ENCODE data around the gene TAAR9.
"Not testable (repeated sequence)": the region's sequence is repeated elsewhere in the genome, so short reads cannot be mapped to it uniquely, and the experiment has no call there.

Gene TAAR9

GRCh38 chr6:132534546-132534945 is 3.5 kb upstream of the TAAR9 start:
- not testable (repeated sequence) for H3K27ac Mint-ChIP-seq; H3K9me3 Mint-ChIP-seq; H3K4me1 Mint-ChIP-seq (ENCODE audit: low read depth); DNase-seq; H3K36me3 Mint-ChIP-seq (ENCODE audit: low read depth); H3K4me3 Mint-ChIP-seq
- H3K27me3 Mint-ChIP-seq, result peaks cover 13% of the 10 kb centered on the region

GRCh38 chr6:132537145-132537544 is 932 bp upstream of the TAAR9 start:
- H3K4me1 Mint-ChIP-seq (ENCODE audit: low read depth), result no peaks in the 10 kb centered on the region
- H3K27me3 Mint-ChIP-seq, result peaks cover 23% of the 10 kb centered on the region

GRCh38 chr6:132544826-132545225 is 6.7 kb downstream of the TAAR9 start:
- Mint-ChIP-seq H3K27me3 (peaks cover 29% of the 10 kb centered on the region), H3K27ac (no peak overlapping the region), H3K36me3 (ENCODE audit: low read depth) (no peaks in the 10 kb centered on the region), H3K9me3 (no peaks in the 10 kb centered on the region), H3K4me3 (no peak overlapping the region), H3K4me1 (ENCODE audit: low read depth) (no peaks in the 10 kb centered on the region)
- no peak for DNase-seq

More at GRCh38 chr6:132537145-132537544, 932 bp upstream of the TAAR9 start:
- H3K4me3 Mint-ChIP-seq, result no peak overlapping the region
- no peaks in the 10 kb centered on the region for H3K9me3 Mint-ChIP-seq
- no peak overlapping the region for H3K27ac Mint-ChIP-seq
- no peak for DNase-seq
- no peaks in the 10 kb centered on the region for H3K36me3 Mint-ChIP-seq (ENCODE audit: low read depth)

GRCh38 chr6:132548746-132549463 is 10.8 kb downstream of the TAAR9 start:
- H3K36me3 Mint-ChIP-seq (ENCODE audit: low read depth), result no peaks in the 10 kb centered on the region
- H3K9me3 Mint-ChIP-seq, result no peaks in the 10 kb centered on the region
- peaks cover 26% of the 10 kb centered on the region for H3K27me3 Mint-ChIP-seq
- H3K4me1 Mint-ChIP-seq (ENCODE audit: low read depth), result no peaks in the 10 kb centered on the region
- no peak overlapping the region for H3K27ac Mint-ChIP-seq
- DNase-seq, result no peak
- no peak overlapping the region for H3K4me3 Mint-ChIP-seq

GRCh38 chr6:132551214-132551613 is 13.1 kb downstream of the TAAR9 start:
- Mint-ChIP-seq H3K4me3 (no peak overlapping the region), H3K36me3 (ENCODE audit: low read depth) (no peaks in the 10 kb centered on the region), H3K27ac (no peak overlapping the region), H3K27me3 (peaks cover 30% of the 10 kb centered on the region), H3K9me3 (no peaks in the 10 kb centered on the region), H3K4me1 (ENCODE audit: low read depth) (no peaks in the 10 kb centered on the region)
- no peak for DNase-seq

- no peak within 1 kb of the TSS for H3K4me3 Mint-ChIP-seq
- H3K9me3 Mint-ChIP-seq, result no peaks in the 10 kb centered on the region
- no peak within 1 kb of the TSS for H3K27ac Mint-ChIP-seq
- H3K27me3 Mint-ChIP-seq, result peaks cover 40% of the 10 kb centered on the region
- H3K36me3 Mint-ChIP-seq (ENCODE audit: low read depth), result no peaks in the 10 kb centered on the region
- DNase-seq, result no peak
- H3K4me1 Mint-ChIP-seq (ENCODE audit: low read depth), result no peaks in the 10 kb centered on the region
Observed at GRCh38 chr6:132552372-132552771, 14.3 kb downstream of the TAAR9 start, which contains the start of gene TAAR8. TAAR8 (plus strand) TSS chr6:132552672; CDS start chr6:132552693, 21 bp downstream.

- H3K36me3 Mint-ChIP-seq (ENCODE audit: low read depth); H3K4me3 Mint-ChIP-seq; H3K4me1 Mint-ChIP-seq (ENCODE audit: low read depth); H3K9me3 Mint-ChIP-seq; DNase-seq; H3K27ac Mint-ChIP-seq: not testable (repeated sequence)
- H3K27me3 Mint-ChIP-seq, result peaks cover 37% of the 10 kb centered on the region
Observed at GRCh38 chr6:132560087-132560486, 22.0 kb downstream of the TAAR9 start.

- H3K27ac Mint-ChIP-seq, result no peak overlapping the region
- no peaks in the 10 kb centered on the region for H3K9me3 Mint-ChIP-seq
- no peak for DNase-seq
- H3K36me3 Mint-ChIP-seq (ENCODE audit: low read depth), result no peaks in the 10 kb centered on the region
- peaks cover 25% of the 10 kb centered on the region for H3K27me3 Mint-ChIP-seq
- H3K4me3 Mint-ChIP-seq, result no peak overlapping the region
- no peaks in the 10 kb centered on the region for H3K4me1 Mint-ChIP-seq (ENCODE audit: low read depth)
Observed at GRCh38 chr6:132566404-132566803, 28.3 kb downstream of the TAAR9 start.

- no peak overlapping the region for H3K27ac Mint-ChIP-seq
- no peaks in the 10 kb centered on the region for H3K36me3 Mint-ChIP-seq (ENCODE audit: low read depth)
- H3K9me3 Mint-ChIP-seq, result no peaks in the 10 kb centered on the region
- no peak for DNase-seq
- H3K4me3 Mint-ChIP-seq, result no peak overlapping the region
- no peaks in the 10 kb centered on the region for H3K4me1 Mint-ChIP-seq (ENCODE audit: low read depth)
- peaks cover 33% of the 10 kb centered on the region for H3K27me3 Mint-ChIP-seq
Observed at GRCh38 chr6:132567566-132567965, 29.5 kb downstream of the TAAR9 start.

- no peaks in the 10 kb centered on the region for H3K4me1 Mint-ChIP-seq (ENCODE audit: low read depth)
- no peak for DNase-seq
- peaks cover 38% of the 10 kb centered on the region for H3K27me3 Mint-ChIP-seq
- no peaks in the 10 kb centered on the region for H3K36me3 Mint-ChIP-seq (ENCODE audit: low read depth)
- no peak overlapping the region for H3K27ac Mint-ChIP-seq
- no peak overlapping the region for H3K4me3 Mint-ChIP-seq
- H3K9me3 Mint-ChIP-seq, result no peaks in the 10 kb centered on the region
Observed at GRCh38 chr6:132568611-132569010, 30.5 kb downstream of the TAAR9 start.

GRCh38 chr6:132569170-132569569 is 31.1 kb downstream of the TAAR9 start:
- H3K4me3 Mint-ChIP-seq, result no peak overlapping the region
- no peaks in the 10 kb centered on the region for H3K36me3 Mint-ChIP-seq (ENCODE audit: low read depth)
- H3K4me1 Mint-ChIP-seq (ENCODE audit: low read depth), result no peaks in the 10 kb centered on the region
- peaks cover 36% of the 10 kb centered on the region for H3K27me3 Mint-ChIP-seq
- H3K9me3 Mint-ChIP-seq, result no peaks in the 10 kb centered on the region
- H3K27ac Mint-ChIP-seq, result no peak overlapping the region
- DNase-seq, result no peak

GRCh38 chr6:132570221-132570777 is 32.2 kb downstream of the TAAR9 start, which contains the start of gene TAAR6:
TAAR6 (plus strand) TSS chr6:132570322; CDS start chr6:132570322, 0 bp downstream.
- Mint-ChIP-seq H3K9me3 (no peaks in the 10 kb centered on the region), H3K27ac (no peak within 1 kb of the TSS), H3K27me3 (peaks cover 34% of the 10 kb centered on the region), H3K4me1 (ENCODE audit: low read depth) (no peaks in the 10 kb centered on the region), H3K36me3 (ENCODE audit: low read depth) (no peaks in the 10 kb centered on the region), H3K4me3 (no peak within 1 kb of the TSS)
- DNase-seq, result no peak

GRCh38 chr6:132571774-132572173 is 33.7 kb downstream of the TAAR9 start:
- Mint-ChIP-seq H3K4me3 (no peak overlapping the region), H3K27ac (no peak overlapping the region), H3K36me3 (ENCODE audit: low read depth) (no peaks in the 10 kb centered on the region), H3K27me3 (peaks cover 39% of the 10 kb centered on the region), H3K4me1 (ENCODE audit: low read depth) (no peaks in the 10 kb centered on the region), H3K9me3 (no peaks in the 10 kb centered on the region)
- DNase-seq, result no peak

- no peaks in the 10 kb centered on the region for H3K9me3 Mint-ChIP-seq
- no peaks in the 10 kb centered on the region for H3K36me3 Mint-ChIP-seq (ENCODE audit: low read depth)
- peaks cover 14% of the 10 kb centered on the region for H3K27me3 Mint-ChIP-seq
- H3K4me3 Mint-ChIP-seq, result no peak overlapping the region
- no peak overlapping the region for H3K27ac Mint-ChIP-seq
- no peaks in the 10 kb centered on the region for H3K4me1 Mint-ChIP-seq (ENCODE audit: low read depth)
- no peak for DNase-seq
Observed at GRCh38 chr6:132584698-132585097, 46.6 kb downstream of the TAAR9 start.

- no peaks in the 10 kb centered on the region for H3K9me3 Mint-ChIP-seq
- H3K27ac Mint-ChIP-seq, result no peak overlapping the region
- H3K36me3 Mint-ChIP-seq (ENCODE audit: low read depth), result no peaks in the 10 kb centered on the region
- DNase-seq, result no peak
- no peaks in the 10 kb centered on the region for H3K4me1 Mint-ChIP-seq (ENCODE audit: low read depth)
- no peak overlapping the region for H3K4me3 Mint-ChIP-seq
- peaks cover 14% of the 10 kb centered on the region for H3K27me3 Mint-ChIP-seq
Observed at GRCh38 chr6:132587424-132587823, 49.3 kb downstream of the TAAR9 start.
